Stimulated activated CD4-positive, alpha-beta T cell treated with anti-CD3 and anti-CD28 coated beads, Interleukin-15, amount 100 ng/mL, for 48 hours (primary cell): ENCODE measurements around the gene DOK3.
"Not testable (repeated sequence)": the region's sequence is repeated elsewhere in the genome, so short reads cannot be mapped to it uniquely, and the experiment has no call there.

ENCODE experiments used
- DNase-seq, 2 donors: peaks; one replicate each; pipeline ENCODE4 v3.0.0-alpha.2; 2020; ENCODE audit warnings: low read depth in 2 of 2

DOK3 gene

GRCh38 chr5:177535125-177535524 is 25.5 kb upstream of the DOK3 start:
- no peak for DNase-seq

- not testable (repeated sequence) for DNase-seq
Observed at GRCh38 chr5:177534433-177534832, 24.8 kb upstream of the DOK3 start.

GRCh38 chr5:177531209-177531940 is 21.7 kb upstream of the DOK3 start:
- no peak for DNase-seq

DNA sequence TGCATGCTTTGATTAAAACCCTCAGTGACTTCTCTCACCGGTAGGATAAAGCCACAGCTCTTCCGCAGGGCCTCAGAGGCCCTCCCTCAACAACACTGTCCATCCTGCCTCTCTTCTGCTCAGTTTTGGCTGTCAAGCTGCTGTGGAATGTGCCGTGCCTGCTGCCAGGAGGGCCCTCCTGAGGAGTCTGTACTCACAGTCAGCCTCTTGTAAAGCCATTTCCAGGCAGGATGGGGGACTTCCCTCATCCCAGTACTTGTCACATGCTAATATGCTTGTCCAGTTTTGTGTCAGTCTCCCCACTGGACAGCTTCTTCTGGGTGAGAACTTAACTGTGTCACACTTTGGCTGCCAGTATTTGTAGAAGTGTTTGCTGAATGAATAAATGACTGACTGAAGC is 21.0 kb upstream of the DOK3 start:
- no peak for DNase-seq

- DNase-seq: no peak
Observed at GRCh38 chr5:177529247-177530203, 19.9 kb upstream of the DOK3 start.

- DNase-seq: no peak
Observed at GRCh38 chr5:177528631-177529030, 19.0 kb upstream of the DOK3 start.

DNA sequence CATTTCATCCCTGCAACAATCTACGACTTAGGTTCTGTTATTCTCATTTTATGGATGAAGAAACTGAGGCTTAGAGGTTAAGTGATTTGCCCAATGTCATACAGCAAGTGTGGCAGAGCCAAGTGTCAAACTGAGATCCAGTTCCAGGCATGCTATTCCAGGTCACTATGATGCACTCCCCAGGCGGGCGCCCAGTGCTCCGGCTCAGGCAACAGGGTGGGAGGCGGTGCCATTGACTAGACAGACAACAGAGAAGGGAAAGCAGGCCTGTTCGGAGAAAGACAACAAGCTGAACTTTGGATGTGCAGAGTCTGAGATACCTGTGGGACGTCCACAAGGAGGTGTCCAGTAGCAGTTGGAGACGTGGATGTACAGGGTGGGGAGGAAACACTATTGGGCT is 18.0 kb upstream of the DOK3 start:
- DNase-seq: no peak

GRCh38 chr5:177526791-177527190 is 17.2 kb upstream of the DOK3 start:
- no peak for DNase-seq

DNA sequence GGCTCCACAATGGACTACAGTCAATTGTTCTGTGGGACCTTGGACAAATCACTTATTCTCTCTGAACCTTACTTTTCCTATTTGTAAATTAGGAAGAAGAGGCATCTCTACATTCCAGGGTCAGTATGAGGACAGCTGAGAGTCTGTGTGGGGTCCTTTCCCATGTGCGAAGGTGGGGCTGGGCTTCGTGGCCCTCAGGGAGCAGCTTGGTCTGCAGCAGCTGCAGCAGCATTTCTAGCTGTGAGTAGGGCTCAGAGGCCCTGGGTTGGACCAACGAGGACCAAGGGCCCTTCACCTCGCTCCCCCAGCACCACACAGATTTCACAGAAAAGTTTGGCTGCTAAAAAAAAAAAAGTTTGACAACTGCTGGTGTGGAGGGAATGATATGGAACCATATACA is 16.6 kb upstream of the DOK3 start:
- no peak for DNase-seq

DNA sequence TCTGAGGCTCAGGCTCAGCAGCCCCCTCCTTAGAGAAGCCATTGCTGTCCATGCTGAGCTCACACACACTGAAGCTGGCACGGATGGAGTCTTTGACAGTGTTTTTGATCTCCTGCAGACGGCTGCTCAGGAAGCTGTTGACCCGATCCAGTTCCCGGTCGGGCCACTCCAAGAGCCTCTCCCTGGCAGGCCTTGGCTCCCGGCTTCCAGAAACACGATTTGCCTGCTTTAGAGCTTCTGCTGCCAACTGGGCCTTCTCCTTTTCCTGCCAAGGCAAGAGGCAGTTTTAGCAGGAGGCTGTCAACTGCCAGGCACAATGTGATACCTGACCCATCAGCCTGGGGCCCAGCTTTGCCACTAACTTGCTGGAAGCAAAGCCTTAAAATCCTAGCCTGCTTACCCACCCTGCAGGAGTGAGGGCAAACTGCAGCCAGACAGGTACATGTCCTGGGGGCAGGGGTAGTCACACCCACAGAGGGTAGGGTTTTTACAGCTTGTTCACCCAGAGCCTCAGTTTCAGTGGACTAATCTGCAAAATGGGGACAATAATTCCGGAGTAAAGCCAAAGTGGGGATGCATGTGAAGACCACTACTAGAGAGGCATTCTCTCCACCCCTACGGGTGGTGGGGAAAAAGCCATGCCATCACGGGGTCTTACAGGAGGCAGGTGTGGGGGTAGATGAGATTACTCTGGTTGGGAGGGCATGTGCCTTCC is 15.5 kb upstream of the DOK3 start:
- no peak for DNase-seq

GRCh38 chr5:177524539-177524900 is 14.9 kb upstream of the DOK3 start:
- no peak for DNase-seq

GRCh38 chr5:177523711-177524538 is 14.3 kb upstream of the DOK3 start:
- DNase-seq: no peak

GRCh38 chr5:177520916-177521513 is 11.4 kb upstream of the DOK3 start:
- DNase-seq: no peak

GRCh38 chr5:177520271-177520670 is 10.6 kb upstream of the DOK3 start:
- DNase-seq: no peak

DNA sequence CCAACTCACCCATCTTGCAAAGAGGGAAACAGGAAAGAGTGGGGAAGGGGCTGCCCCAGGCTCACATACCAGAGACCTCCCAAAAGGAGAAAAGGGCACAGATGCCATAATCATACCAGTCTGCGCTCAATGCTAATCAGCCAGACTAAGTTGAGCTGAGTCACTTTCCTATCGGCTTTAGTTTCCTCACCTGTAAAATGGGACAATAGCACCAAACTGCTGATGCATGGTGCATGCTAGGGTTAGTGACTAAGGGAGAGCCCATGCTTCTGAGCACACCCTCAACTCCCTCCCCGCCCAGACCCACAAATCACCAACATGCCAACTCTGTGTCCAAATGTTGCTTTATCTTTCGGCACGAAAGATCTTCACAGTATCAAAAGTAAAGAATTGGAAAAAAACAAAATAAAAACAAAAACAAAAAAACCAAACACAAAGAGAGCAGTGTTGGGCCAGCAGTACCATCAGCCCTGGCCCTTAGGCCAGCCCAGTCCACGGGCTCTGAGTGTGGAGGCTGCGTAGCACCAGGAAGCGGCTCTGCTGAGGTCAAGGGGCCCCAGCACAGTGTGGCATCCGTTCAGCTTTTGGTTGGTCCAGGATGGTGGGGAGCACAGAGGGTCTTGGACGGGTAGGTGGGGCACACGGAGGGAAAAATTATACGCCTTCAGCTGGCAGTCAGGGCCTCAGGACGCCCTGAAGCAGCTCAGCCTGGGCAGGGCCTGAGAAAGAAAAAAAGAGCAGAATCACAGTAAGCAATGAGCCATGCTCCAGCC is 10.0 kb upstream of the DOK3 start:
- no peak for DNase-seq

- peak; percentile 94 to 95 for DNase-seq
Observed at GRCh38 chr5:177516601-177517568, 7.3 kb upstream of the DOK3 start, which contains the start of gene DDX41. TSS of gene DDX41 (minus strand) at chr5:177516961. CDS start at chr5:177516945, 16 bp downstream.

GRCh38 chr5:177515580-177515979 is 6.0 kb upstream of the DOK3 start:
- DNase-seq: no peak

DNA sequence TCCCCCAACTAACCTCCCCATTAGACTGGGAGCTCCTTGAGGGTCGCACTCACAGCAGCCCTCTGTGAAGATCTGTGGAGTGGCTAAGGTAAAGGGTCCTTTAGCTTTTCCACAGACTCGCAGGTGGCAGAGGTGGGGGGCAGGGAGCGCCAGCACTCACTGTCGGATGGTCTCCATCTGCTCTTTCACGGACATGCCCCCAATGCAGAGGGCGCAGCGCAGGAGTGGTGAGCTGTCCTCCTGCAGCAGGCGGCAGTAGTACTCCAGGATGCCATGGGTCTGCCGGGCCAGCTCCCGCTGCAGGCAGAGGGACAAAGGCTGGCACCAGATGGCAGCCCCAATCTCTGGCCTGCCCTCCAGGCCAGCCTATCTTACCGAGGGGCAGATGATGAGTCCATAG is 4.9 kb upstream of the DOK3 start:
- no peak for DNase-seq

GRCh38 chr5:177513500-177513899 is 3.9 kb upstream of the DOK3 start:
- no peak for DNase-seq
